Activated naive CD8-positive, alpha-beta T cell treated with anti-CD3 and anti-CD28 coated beads, Interleukin-2, amount 50 U/mL, for 16 hours (primary cell): ENCODE results near the gene OR11H7.
"Not testable (repeated sequence)": the region's sequence is repeated elsewhere in the genome, so short reads cannot be mapped to it uniquely, and the experiment has no call there.

Source experiments
- DNase-seq: peaks from one replicate; pipeline ENCODE4 v3.0.0-alpha.2; 2020; ENCODE audit warnings: low read depth, low spot score

The OR11H7 gene

GRCh38 chr14:20228681-20229080 is at the start of gene OR11H7:
OR11H7 (plus strand) TSS chr14:20228981.
- no peak for DNase-seq

GRCh38 chr14:20179218-20179617 is 49.6 kb upstream of the OR11H7 start:
- no peak for DNase-seq

GRCh38 chr14:20179880-20180279 is 48.9 kb upstream of the OR11H7 start:
- no peak for DNase-seq

GRCh38 chr14:20180486-20180885 is 48.3 kb upstream of the OR11H7 start:
- no peak for DNase-seq

- DNase-seq = no peak
These were observed 44.6 kb upstream of the OR11H7 start for GRCh38 chr14:20184181-20184580.

- no peak for DNase-seq
These were observed 38.2 kb upstream of the OR11H7 start, which contains the start of gene OR11G2 for GRCh38 chr14:20190596-20190995. OR11G2 (plus strand) TSS chr14:20190896; CDS start chr14:20197438, 6,542 bp downstream.

- DNase-seq = no peak
These were observed 37.4 kb upstream of the OR11H7 start for GRCh38 chr14:20191396-20191795.

- no peak for DNase-seq
These were observed 34.7 kb upstream of the OR11H7 start for GRCh38 chr14:20194101-20194500.

GRCh38 chr14:20195170-20195569 is 33.6 kb upstream of the OR11H7 start:
- DNase-seq = not testable (repeated sequence)

- no peak for DNase-seq
These were observed 32.9 kb upstream of the OR11H7 start for GRCh38 chr14:20195911-20196310.

- DNase-seq = no peak
These were observed 31.3 kb upstream of the OR11H7 start for GRCh38 chr14:20197459-20197858.

- no peak for DNase-seq
These were observed 29.8 kb upstream of the OR11H7 start for GRCh38 chr14:20198991-20199390.

GRCh38 chr14:20204721-20205120 is 24.1 kb upstream of the OR11H7 start:
- DNase-seq = no peak

- no peak for DNase-seq
These were observed 19.2 kb upstream of the OR11H7 start for GRCh38 chr14:20209595-20209994.

GRCh38 chr14:20212406-20212805 is 16.4 kb upstream of the OR11H7 start:
- DNase-seq = not testable (repeated sequence)

GRCh38 chr14:20215196-20215595 is 13.6 kb upstream of the OR11H7 start:
- no peak for DNase-seq

- DNase-seq = no peak
These were observed 9.7 kb upstream of the OR11H7 start for GRCh38 chr14:20219033-20219432.

GRCh38 chr14:20223410-20223809 is 5.4 kb upstream of the OR11H7 start, which contains the start of gene OR11H6:
OR11H6 (plus strand) TSS chr14:20223710; CDS start chr14:20223710, 0 bp downstream.
- DNase-seq = no peak

GRCh38 chr14:20235415-20235814 is 6.6 kb downstream of the OR11H7 start:
- DNase-seq = not testable (repeated sequence)

- no peak for DNase-seq
These were observed 19.0 kb downstream of the OR11H7 start for GRCh38 chr14:20247646-20248246.

- no peak for DNase-seq
These were observed 33.9 kb downstream of the OR11H7 start for GRCh38 chr14:20262642-20263128.

GRCh38 chr14:20264361-20264760 is 35.6 kb downstream of the OR11H7 start:
- DNase-seq = not testable (repeated sequence)

GRCh38 chr14:20274062-20274461 is 45.3 kb downstream of the OR11H7 start:
- DNase-seq = no peak

- DNase-seq = no peak
These were observed 48.6 kb downstream of the OR11H7 start for GRCh38 chr14:20277409-20277808.
